NCI-H69 (cell line): ENCODE data around the gene PID1.
A peak's percentile ranks its signal among the peaks of the same experiment; 100 is the strongest.

Source experiments
- DNase-seq: peaks from one replicate; lab custom pipeline; 2025; lab: John Stamatoyannopoulos, UW

The PID1 gene, protein sequence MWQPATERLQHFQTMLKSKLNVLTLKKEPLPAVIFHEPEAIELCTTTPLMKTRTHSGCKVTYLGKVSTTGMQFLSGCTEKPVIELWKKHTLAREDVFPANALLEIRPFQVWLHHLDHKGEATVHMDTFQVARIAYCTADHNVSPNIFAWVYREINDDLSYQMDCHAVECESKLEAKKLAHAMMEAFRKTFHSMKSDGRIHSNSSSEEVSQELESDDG

DNA sequence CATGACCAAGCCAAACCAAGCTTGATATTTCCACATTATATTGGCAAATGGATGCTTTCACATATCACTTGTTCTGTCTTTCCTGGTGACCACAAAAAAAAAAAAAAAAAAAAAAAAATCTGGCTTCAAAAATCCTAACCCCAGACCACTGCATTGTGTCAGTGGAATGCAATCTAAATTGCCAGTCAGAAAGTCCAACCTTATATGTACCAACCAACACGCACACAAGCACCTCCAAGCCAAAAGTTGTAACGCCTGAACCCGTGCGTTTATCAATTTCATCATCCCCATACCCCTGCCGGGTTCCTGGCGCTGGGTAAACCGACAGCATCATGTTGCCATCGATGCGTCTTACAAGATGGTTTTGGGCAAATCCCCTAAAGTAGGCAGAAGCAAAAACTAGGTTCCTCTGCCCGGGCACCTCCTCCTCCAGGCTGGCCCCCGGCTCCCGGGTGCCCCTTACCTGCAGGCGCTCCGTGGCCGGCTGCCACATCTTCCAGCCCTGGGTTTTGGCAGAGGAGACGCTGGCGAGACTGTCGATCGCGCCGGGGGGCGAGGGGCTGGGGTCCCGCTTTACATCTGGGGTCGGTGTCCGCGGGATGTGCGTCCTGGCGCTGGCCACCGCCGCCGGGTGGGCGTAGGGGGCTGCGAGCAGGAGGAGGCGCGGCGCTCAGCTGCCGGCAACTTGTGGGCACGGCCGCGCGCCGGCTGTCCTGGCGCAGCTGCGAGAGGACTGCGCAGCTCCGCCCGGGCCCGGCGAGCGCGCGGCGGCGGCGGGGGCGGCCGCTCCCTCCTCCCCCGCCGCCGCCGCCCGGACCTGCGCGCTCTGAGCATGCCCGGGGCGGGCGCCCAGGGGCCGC, at the start of gene PID1:
Gene PID1, minus strand, starts transcription at position 737 of the 860 bp plus-strand sequence. Its CDS starts 244 bp downstream, at position 493.
- peak; percentile 2 for DNase-seq

DNA sequence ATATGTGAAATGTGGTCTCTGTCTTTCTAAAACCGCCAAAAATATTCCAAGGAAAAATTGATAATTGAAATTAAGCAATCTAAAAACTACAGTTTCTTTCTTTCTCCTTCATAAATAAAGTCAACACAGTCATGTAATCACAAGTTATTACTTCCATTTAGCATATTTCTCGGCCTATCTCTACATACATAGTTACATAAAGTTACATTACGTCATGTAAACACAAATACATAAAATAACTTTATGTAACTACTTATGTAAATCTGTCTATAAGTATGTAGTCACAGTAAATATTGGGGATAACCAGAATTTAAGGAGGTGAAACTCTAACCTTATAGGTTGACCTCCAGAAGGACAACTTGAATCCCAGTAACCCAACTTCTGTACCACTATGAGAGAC, 48.5 kb upstream of the PID1 start:
- no peak for DNase-seq

DNA sequence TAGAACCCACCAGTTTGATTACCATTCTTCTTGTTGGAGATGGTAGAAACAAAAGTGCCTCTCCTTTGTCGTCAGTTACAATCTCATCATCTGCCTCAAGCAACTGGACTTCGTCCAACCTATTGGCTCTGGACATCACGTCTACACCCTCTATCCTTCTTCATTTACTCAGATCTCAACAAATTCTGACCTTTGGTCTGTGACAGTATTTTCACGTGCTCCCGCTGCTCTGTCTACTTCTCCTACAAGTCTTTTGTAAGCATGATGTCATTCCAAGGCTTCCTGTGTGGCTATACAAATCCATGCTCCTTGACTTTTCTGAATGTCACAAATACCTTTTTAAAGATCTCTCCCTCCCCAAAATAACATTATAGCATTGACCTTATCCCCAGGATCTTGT, 43.0 kb upstream of the PID1 start:
- DNase-seq: no peak

DNA sequence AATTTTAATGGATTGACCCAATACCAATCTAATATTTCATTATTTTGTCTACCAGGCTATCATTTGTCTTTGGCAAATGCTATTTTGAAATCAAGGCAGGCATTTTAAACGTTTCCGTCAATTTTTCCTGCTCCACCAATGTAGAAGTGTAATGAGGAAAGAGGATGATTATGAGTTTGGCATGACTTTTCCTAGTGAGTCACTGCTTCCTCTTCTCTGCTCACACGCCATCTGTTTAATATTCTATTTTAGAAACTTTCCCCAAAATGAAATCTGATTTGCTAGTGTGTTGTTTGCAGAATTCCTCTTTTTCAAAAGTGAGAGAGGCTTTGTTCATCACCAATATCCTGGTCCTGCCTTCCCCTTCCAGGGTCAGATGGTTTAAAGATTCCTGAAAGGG, 42.5 kb upstream of the PID1 start:
- DNase-seq: no peak

DNA sequence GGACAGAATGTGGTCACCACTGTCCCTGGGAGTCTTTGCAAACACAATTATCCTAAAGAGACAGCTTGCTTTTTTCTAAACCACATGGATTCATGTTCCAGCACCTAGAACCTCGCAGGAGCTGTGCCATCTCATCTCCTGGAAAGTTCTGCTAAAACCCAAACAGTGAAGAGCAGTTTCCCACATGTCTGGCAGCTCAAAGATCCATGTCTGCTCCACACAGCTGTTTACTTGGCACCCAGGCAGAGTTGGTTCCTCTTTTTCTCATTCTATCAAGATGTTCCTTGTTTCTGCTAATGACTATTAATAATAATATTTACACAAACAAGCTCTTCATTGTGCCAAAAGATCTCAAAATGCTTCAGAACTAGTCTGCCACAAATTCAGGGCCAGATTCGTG, 30.1 kb upstream of the PID1 start:
- DNase-seq: no peak

DNA sequence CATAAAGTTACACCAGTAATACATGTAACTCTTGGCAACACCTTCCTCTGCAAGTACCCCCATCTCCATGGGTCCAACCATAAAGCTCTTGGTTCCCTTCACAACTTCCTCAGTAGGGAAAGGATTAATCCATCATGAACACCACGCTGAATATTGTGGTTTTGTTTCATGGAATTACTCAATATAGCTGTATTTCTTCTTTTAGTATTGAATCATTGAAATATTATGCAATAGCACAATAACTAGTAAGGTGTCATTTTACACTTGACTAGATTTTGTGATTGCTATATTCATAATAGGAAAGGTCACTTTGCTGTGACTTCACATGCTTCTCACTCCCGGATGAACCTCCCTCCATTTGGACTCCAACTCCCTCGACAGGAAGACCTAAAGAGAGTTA, 29.7 kb upstream of the PID1 start:
- no peak for DNase-seq

DNA sequence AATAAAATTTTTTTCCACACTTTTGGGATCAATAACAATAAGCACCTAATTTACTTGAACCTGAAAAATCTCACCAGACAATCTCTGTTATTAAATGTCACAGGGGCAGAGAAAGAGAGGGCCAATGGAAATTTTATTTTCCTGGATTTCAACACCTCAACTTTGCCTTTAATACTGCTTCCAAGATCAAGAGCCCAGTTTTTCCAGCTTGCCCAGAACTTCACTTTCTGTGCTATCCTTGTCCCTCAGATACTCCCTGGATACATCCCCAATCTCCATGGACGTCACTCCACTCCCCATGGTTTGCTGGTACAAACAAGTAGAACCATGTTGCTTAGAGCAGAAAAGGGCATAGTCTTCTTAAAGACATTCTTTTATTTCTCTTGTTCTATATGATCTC, 29.3 kb upstream of the PID1 start:
- no peak for DNase-seq

DNA sequence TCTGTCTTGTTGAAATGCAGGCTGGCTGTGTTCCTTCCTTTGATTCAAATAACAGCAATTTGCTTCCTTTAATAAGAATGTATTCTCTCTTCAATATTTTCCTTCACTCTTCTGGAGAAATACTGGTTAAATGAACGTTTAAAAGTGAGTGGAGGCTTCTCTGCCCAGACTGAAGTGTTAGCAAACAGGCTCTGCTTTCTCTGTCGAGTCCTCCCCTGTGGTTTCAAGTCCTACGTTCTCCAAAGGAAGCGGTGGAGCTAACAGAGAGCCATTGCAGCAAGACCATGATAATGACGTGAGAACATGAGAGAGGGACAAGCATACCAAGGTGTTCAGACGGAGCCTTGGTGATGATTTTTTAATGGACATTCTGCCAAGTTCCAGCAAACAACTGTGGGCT, 26.2 kb upstream of the PID1 start:
- DNase-seq: no peak

DNA sequence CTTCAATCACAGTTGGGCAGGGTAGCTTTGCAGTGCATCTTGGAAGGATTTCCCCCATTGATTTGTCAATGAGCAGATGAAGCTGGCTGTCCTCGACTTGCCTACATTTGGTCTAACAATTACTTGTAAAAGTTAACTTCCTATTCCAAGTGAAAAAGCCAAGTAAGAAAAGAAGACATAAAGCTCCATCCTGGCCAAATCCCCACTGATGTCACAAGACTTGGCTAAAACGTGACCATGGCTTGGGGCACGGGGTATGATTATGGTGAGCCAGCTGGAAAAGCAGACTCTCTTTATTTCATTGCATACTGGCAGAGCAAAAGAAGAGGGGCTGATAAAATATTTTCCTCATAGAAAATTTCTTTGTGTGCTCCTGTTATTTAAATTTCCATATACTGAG, 25.4 kb upstream of the PID1 start:
- DNase-seq: no peak

DNA sequence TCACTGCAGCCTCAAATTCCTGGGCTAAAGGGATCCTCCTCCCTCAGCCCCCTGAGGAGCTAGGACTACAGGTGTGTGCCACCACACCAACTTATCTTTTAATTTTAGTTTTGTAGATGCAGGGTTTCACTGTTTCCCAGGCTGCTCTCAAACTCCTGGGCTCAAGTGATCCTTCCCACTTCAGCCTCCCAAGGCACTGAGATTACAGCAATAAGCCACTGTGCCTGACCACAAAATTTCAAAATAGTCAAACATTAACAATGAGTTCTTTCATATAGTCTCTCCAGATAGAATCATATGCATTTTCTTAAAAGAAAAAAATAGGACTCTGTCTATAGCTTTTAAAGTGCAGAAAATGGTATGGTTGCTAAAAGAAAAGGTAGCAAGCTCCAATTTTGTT, 24.9 kb upstream of the PID1 start:
- DNase-seq: no peak

DNA sequence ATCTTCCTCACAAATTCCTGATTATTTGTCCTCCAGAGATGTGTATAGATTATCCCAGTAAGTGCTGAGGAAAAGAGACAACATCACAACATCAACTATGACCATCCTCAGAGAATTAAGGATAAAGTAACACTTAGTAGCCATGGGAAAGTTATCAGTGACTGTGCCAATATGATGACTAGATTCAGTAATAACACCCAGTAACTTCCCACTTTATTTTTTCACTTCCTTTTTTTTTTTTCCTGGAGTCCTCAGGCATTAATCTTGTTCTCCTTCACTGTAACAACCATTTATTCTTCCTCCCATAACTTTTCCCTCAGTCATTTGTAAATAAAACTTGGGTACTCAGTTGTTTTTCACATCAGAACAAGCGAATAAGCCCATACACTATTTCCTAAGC, 16.7 kb upstream of the PID1 start:
- DNase-seq: no peak

DNA sequence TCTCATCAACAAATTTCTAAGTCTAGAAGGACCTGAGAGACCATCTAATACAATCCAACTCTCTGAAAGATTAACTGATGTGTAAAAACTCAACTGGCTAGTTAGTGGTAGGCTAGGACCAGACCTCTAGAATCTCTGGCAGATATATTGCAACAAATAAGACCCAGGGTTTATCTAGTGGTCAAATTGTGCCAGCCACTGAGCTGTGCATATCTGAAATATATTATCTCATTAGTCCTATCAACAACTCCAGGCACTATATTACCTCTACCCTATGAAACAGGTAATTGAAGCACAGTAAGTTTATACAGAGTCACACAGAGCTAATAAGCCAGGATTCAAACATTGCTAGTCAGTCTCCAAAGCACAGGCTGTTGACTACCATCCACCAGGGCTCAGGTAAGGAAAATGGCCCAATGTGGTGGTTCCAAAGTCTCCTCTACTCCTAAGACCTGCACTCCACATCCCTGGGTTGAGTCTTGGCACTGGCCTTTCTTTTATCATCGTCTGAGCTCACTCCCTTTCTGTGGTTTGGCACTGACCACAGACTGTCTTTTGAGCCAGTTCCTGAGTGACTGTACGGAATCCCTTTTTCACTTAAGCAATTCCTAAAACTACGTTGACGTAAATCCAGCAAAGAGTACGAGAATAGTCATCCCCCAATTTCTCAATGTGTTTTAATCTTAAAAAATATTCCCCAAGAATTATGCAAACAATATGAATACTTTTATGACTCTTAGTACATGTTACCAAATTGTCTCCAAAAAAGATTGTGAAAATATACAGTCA, 11.9 kb upstream of the PID1 start:
- DNase-seq: no peak

DNA sequence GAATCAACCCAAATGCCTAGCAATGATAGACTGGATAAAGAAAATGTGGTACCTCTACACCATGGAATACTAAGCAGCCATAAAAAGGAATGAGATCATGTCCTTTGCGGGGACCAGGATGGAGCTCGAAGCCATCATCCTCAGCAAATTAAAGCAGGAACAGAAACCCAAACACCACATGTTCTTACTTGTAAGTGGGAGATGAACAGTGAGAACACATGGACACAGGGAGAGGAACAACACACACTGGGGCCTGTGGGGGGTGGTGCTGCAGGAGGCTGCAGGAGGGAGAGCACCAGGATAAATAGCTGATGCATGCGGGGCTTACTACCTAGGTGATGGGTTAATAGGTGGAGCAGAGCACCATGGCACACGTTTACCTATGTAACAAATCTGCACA, 8.4 kb upstream of the PID1 start:
- DNase-seq: no peak

DNA sequence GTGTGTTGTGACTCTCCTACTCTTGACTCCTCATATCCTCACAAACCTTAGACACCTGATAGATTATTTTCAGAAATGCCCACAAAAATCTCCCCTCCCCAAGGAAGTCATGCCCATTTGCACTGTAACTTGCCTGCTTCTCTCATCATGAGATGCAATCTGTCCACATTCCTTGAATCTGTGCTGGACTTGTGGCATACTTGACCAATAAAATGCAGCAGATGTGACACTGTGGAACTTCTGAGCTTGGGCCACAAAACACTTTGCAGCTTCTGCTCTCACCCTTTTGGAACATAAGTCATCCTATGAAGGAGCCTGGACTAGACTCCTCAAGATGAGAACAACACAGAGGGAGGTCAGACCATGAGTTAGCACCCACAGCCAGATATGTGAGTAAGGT, 4.4 kb upstream of the PID1 start:
- DNase-seq: no peak

DNA sequence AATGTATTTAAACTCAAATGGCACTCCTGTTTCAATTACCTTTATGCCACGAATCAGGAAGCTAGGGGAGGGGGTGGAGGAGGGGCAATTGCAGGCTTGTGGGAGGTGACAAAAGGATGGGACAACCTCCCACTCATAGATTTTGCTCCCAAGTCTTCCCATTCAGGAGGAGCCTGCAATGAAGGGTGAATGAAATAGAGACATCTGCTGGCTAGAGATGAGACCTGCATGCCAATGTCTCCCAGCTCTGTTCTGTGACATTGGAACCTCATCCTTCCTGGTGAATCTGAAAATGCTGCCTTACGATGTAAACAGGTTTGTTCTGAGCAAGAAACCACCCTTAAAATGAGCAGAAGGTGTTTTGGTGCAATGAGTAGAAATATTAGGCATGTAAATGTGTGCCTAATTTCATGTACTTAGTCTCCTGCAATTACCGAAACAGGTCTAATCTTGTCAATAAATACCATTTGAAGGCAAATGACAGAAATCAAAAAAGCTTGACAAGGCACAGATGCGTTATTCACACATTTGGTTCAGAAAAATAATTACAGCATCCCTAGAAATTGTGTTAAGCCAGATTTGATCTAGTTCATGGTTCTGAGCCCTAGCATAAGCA, 2.7 kb upstream of the PID1 start:
- DNase-seq: peak; percentile 31

DNA sequence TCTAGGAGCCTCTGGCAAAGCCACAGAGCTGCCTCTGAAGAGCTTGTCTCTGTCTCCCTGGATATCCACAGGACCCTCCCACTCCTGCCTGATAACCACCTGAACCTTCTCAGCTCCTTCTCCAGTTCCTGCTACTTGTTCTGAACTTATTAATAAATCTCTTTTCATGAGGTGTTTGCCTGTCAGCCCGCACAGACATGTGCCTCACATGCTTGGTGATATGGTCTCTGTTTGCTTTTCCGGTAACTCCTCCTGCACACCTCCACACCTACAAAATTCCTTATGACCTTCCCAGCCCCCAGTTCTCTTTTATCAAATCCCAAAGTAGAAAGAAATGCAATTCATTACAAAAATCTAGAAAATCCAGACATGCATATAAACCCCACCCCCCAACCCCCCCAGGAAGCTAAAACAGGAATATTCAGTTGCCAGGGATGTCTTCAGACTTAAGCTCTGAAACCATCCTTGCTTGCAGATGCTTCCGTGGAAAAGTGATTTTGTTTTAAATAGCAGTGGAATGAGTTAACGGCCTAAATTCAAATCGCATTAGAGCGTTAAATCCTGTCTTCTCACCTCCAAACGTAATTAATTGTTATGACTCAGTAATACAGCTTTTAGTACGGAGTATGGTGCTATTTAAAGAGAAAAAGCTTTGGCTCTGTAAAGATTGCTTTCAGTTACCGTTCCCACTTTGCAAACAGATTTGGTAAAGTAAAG, 2.1 kb upstream of the PID1 start:
- DNase-seq: no peak

DNA sequence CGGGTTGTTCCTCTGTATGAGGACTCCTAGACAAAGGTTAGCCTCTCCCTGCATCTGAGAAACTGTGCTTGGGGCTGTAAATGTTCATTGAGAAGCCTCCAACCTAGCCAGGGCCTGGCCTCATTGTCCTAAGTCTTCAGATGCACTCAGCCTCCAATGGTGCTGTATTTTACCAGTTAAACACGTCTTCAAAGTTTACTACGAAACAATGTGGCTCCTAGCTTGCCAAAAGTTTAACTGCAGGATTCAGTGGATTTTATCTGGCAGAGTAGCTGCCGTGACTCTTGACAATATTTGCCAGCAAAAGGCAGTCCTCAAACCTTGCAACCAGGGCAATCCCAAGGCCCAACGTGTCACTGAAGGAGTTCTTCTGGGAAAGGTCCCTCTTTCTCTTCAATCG, 1.1 kb downstream of the PID1 start:
- DNase-seq: no peak

DNA sequence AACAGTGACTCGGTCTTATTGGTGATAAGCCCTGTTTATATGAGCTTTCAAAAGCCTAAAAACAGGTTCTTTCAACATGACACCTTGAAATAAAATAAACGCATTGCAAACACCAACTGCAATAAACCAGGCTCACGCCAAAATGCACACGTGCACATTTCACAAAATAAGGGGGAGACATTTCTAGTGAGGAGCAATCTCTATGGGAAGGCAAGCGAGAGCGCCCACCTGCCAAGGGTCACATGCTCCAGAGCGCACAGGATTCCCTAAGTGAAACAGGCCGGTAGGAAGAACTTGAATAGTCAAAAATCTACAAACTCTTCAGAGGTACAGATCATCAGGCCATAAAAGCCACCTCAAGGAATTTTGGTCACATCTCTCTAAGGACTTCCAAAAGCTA, 1.9 kb downstream of the PID1 start:
- no peak for DNase-seq

DNA sequence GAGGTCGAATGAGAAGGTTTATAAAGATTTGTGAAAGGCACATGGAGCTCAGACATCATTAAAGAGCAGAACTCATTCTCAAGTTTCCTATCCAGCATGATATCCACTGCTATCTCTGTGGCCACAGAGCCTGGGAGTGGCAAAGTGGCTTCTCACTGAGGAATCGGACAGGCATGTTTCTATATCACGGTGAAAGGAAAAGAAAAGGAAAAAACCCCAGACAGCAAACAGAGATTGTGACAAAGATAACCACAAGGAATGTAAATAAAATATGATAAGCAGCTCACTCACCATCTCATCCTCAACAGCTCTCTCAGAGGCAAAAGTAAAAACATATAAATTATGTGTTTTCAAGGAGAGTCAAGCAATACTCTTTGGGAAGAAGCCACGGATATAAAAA, 2.5 kb downstream of the PID1 start:
- no peak for DNase-seq

DNA sequence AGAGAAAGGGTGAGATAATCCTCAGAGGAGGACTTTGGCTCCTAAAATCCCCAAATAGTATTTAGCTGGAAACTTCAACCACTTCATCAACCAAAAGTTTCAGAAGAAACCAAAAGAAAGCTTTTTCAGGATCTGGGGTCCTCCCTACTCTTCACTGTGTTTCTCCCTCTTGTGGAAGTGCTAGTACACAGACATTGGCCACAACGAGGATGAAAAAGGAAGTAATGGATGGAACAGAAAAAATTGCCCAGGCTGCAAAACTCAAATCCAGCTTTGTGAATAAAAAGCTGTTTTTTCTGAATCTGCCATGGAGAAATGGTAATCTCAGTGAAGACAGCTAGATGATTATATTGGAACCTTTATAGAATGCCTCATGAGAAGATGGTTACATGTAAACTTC, 4.0 kb downstream of the PID1 start:
- DNase-seq: no peak

DNA sequence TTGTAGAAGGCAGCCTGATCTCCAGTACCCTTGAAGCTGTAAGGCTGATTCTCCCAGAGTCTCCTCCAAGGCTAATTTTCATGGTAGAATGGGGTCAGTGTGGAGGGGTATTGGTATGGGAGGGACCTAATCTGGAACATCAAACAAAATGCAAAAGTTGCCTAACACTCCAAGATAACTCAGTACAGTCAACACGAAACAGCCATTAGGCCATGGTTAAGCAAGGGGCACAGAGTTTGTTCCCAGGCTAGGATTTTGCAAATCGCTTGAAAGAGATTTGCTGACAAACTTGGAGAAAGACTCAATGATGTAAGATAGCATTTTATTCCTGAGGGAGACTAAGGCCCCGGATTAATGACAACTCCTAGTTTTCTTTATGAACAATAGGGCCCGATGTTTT, 5.4 kb downstream of the PID1 start:
- no peak for DNase-seq

DNA sequence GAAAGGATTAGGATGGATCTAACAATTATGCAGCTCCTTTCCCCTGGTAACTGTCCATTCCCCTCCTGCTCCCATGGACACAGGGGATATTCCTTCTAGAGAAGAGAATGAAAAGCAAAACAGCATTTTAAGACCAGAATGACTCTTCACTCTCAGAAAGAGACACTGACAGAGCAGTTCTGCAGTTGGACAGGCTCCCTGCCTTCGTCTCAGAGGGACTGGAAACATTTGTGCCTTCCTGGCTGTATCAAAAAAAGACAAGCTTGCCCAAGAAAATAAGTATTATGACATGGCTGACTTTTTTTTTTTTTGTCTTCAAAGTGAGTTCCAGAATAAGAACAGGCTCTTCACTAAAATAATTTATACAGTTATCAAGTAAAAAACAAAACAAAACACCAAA, 9.5 kb downstream of the PID1 start:
- DNase-seq: no peak
